Tibial artery (tissue), 4 donors: Measurements from ENCODE around the gene DDX18.

Experiments
- DNase-seq, 2 donors: peaks; one replicate each; pipeline ENCODE4 v3.0.0-alpha.2; 2019
- H3K27ac ChIP-seq, 2 donors: fragments of 200-600 bp; sonication (generic) in 1 of 2; 1 replicate in 1 of 2; 2 replicates in 1 of 2; pipeline ENCODE4 v1.5.1; 2018 to 2019; ENCODE audit warnings: mild to moderate bottlenecking in 1 of 2
- H3K27me3 ChIP-seq, 2 donors: fragments of 200-600 bp; sonication (generic) in 1 of 2; one replicate each; pipeline versions ENCODE4 v1.5.1 to v1.6.0; 2016 to 2019
- H3K36me3 ChIP-seq, 3 donors: fragments of 200-600 bp; sonication (generic) in 2 of 3; one replicate each; pipeline ENCODE4 v1.5.1; 2016 to 2019; ENCODE audit warnings: mild to moderate bottlenecking in 2 of 3
- H3K4me1 ChIP-seq, 4 donors: fragments of 200-600 bp; sonication (generic) in 2 of 4; 1 replicate in 3 of 4; 2 replicates in 1 of 4; pipeline ENCODE4 v1.5.1; 2016 to 2019
- H3K4me3 ChIP-seq, 2 donors: fragments of 200-600 bp; sonication (generic) in 1 of 2; 1 replicate in 1 of 2; 2 replicates in 1 of 2; pipeline ENCODE4 v1.5.1; 2018 to 2019; ENCODE audit warnings: mild to moderate bottlenecking in 2 of 2
- H3K9me3 ChIP-seq, 3 donors: fragments of 200-600 bp; sonication (generic) in 1 of 3; one replicate each; pipeline ENCODE4 v1.5.1; 2016 to 2019
- intact Hi-C: fragments of 100-400 bp; cut with DNase I; formaldehyde crosslinking; loops from one replicate; pipeline ENCODE4 v1.15.0; 2023; ENCODE audit warnings: low total_unique reads
- TF ChIP-seq, protein P1 (sequence below), 2 experiments: fragments of 200-600 bp in 1 of 2; fragments of 450-650 bp in 1 of 2; IDR thresholded peaks; one replicate each; pipeline ENCODE4 v1.5.1; 2017 to 2019; ENCODE audit warnings: antibody characterized with exemption in 2 of 2, mild to moderate bottlenecking in 1 of 2, moderate library complexity in 1 of 2

The DDX18 gene

DNA sequence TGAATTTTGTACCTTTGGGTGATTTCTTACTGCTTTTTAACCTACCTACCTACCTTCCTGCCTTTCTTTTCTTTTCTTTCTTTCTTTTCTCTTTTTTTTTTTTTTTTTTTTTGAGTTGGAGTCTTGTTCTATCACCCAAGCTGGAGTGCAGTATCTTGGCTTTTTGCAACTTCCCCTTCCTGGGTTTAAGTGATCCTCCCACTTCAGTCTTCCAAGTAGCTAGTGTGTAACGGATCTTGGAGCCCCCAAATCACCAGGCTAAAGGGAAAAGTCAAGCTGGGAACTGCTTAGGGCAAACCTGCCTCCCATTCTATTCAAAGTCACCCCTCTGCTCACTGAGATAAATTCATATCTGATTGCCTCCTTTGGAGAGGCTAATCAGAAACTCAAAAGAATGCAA, 61.3 kb downstream of the DDX18 start:
- Histone ChIP-seq H3K9me3 (no peaks in the 10 kb centered on the region), H3K27ac (no peak overlapping the region), H3K27me3 (no peaks in the 10 kb centered on the region), H3K4me1 (no peaks in the 10 kb centered on the region), H3K4me3 (no peak overlapping the region), H3K36me3 (no peaks in the 10 kb centered on the region)
- DNase-seq = no peak
- intact Hi-C loops = no loop called here
- TF ChIP-seq, protein P1, sequence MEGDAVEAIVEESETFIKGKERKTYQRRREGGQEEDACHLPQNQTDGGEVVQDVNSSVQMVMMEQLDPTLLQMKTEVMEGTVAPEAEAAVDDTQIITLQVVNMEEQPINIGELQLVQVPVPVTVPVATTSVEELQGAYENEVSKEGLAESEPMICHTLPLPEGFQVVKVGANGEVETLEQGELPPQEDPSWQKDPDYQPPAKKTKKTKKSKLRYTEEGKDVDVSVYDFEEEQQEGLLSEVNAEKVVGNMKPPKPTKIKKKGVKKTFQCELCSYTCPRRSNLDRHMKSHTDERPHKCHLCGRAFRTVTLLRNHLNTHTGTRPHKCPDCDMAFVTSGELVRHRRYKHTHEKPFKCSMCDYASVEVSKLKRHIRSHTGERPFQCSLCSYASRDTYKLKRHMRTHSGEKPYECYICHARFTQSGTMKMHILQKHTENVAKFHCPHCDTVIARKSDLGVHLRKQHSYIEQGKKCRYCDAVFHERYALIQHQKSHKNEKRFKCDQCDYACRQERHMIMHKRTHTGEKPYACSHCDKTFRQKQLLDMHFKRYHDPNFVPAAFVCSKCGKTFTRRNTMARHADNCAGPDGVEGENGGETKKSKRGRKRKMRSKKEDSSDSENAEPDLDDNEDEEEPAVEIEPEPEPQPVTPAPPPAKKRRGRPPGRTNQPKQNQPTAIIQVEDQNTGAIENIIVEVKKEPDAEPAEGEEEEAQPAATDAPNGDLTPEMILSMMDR (IDR thresholded peaks at IDR 0.05) = no peak

GRCh38 chr2:117879003-117879402, 64.5 kb downstream of the DDX18 start:
- no peaks in the 10 kb centered on the region for H3K36me3 ChIP-seq
- no peak overlapping the region for H3K4me3 ChIP-seq
- no peak overlapping the region for H3K27ac ChIP-seq
- DNase-seq = no peak
- H3K9me3 ChIP-seq = no peaks in the 10 kb centered on the region
- H3K4me1 ChIP-seq = no peaks in the 10 kb centered on the region
- H3K27me3 ChIP-seq = no peaks in the 10 kb centered on the region
- intact Hi-C loops = no loop called here
- TF ChIP-seq, protein P1 (IDR thresholded peaks at IDR 0.05) = no peak
